GM23338 (cell line): ENCODE results near the gene MAP1B. TPM values are rescaled to one million over a fixed set of nuclear protein-coding genes. Genes with fewer than 3 reads are reported as not detected.

ENCODE experiments used
- ATAC-seq: fragments of 200-7000 bp; cut with Tn5 transposase; 3 replicates; pipeline ENCODE4 v1.9.1; 2020
- DNase-seq: peaks from one replicate; pipeline ENCODE4 v3.0.0-alpha.2; 2015; ENCODE audit warnings: low spot score
- H2AFZ ChIP-seq: fragments of 200-600 bp; sonication (generic); 2 replicates; pipeline ENCODE4 v1.8.0; 2016; ENCODE audit warnings: antibody characterized with exemption, mild to moderate bottlenecking, moderate library complexity
- H3F3A ChIP-seq: fragments of 200-600 bp; sonication (generic); replicated peaks from 2 replicates; pipeline ENCODE4 v1.8.0; 2017; ENCODE audit warnings: antibody characterized with exemption, mixed run types, low read depth
- H3K27ac ChIP-seq: fragments of 200-600 bp; sonication (generic); 2 replicates; pipeline ENCODE4 v1.6.1; 2016; ENCODE audit warnings: low read depth
- H3K27me3 ChIP-seq: fragments of 200-600 bp; sonication (generic); 2 replicates; pipeline ENCODE4 v1.8.0; 2016; ENCODE audit warnings: mild to moderate bottlenecking, mixed run types, moderate library complexity; ENCODE audit not compliant: insufficient read depth
- H3K36me3 ChIP-seq: fragments of 200-600 bp; sonication (generic); 2 replicates; pipeline ENCODE4 v1.8.0; 2016; ENCODE audit warnings: mild to moderate bottlenecking; ENCODE audit not compliant: insufficient read depth
- H3K4me1 ChIP-seq: fragments of 200-600 bp; sonication (generic); 2 replicates; pipeline ENCODE4 v1.8.0; 2016; ENCODE audit warnings: mild to moderate bottlenecking, moderate library complexity; ENCODE audit not compliant: insufficient read depth
- H3K4me2 ChIP-seq: fragments of 200-600 bp; sonication (generic); 2 replicates; pipeline ENCODE4 v1.7.1; 2017; ENCODE audit warnings: mixed run types
- H3K4me3 ChIP-seq: fragments of 200-600 bp; sonication (generic); 2 replicates; pipeline ENCODE4 v1.6.1; 2016; ENCODE audit warnings: mixed run types
- H3K79me2 ChIP-seq: fragments of 200-600 bp; sonication (generic); replicated peaks from 2 replicates; pipeline ENCODE4 v1.8.0; 2017; ENCODE audit warnings: mild to moderate bottlenecking; ENCODE audit not compliant: insufficient read depth
- H3K9me2 ChIP-seq: fragments of 200-600 bp; sonication (generic); 2 replicates; pipeline ENCODE4 v1.8.0; 2017; ENCODE audit not compliant: insufficient read depth
- H4K20me1 ChIP-seq: fragments of 200-600 bp; sonication (generic); replicated peaks from 2 replicates; pipeline ENCODE4 v1.8.0; 2017; ENCODE audit warnings: mild to moderate bottlenecking; ENCODE audit not compliant: insufficient read depth
- H3K27ac Mint-ChIP-seq: 2 replicates; pipeline ENCODE4 v1.8.0; 2020; ENCODE audit warnings: inconsistent platforms, mild to moderate bottlenecking, moderate library complexity, mixed read lengths
- H3K27me3 Mint-ChIP-seq: 3 replicates; pipeline ENCODE4 v1.8.0; 2022; ENCODE audit warnings: low read depth, mild to moderate bottlenecking, moderate library complexity, mixed read lengths, inconsistent platforms; ENCODE audit not compliant: insufficient read depth, poor library complexity
- H3K36me3 Mint-ChIP-seq: 3 replicates; pipeline ENCODE4 v1.8.0; 2021; ENCODE audit warnings: low read depth, mild to moderate bottlenecking, inconsistent platforms, moderate library complexity, mixed read lengths
- H3K4me1 Mint-ChIP-seq: 3 replicates; pipeline ENCODE4 v1.8.0; 2020; ENCODE audit warnings: mild to moderate bottlenecking, inconsistent platforms, mixed read lengths
- H3K4me3 Mint-ChIP-seq: 3 replicates; pipeline ENCODE4 v1.8.0; 2021; ENCODE audit warnings: moderate library complexity, mild to moderate bottlenecking, inconsistent platforms, mixed read lengths
- H3K9me3 Mint-ChIP-seq: 3 replicates; pipeline ENCODE4 v1.8.0; 2020; ENCODE audit warnings: moderate library complexity, mild to moderate bottlenecking, inconsistent platforms, mixed read lengths
- CREB1 ChIP-seq: fragments of 250-450 bp; sonication (Bioruptor Pico); IDR thresholded peaks from 2 replicates; pipeline ENCODE4 v1.5.0; 2020; ENCODE audit warnings: low read depth, mild to moderate bottlenecking, moderate library complexity
- EZH2 ChIP-seq: fragments of 200-600 bp; sonication (generic); IDR thresholded peaks from one replicate; pipeline ENCODE4 v1.8.0; 2017; ENCODE audit warnings: antibody characterized with exemption, mild to moderate bottlenecking, low read depth; ENCODE audit not compliant: unreplicated experiment
- EZH2phosphoT487 ChIP-seq: fragments of 200-600 bp; sonication (generic); IDR thresholded peaks from one replicate; pipeline ENCODE4 v1.8.1; 2018; ENCODE audit warnings: antibody characterized with exemption; ENCODE audit not compliant: unreplicated experiment
- NANOG ChIP-seq: IDR thresholded peaks from 2 replicates; pipeline ENCODE4 v1.6.1; 2016; ENCODE audit warnings: antibody characterized with exemption, borderline replicate concordance
- POLR2AphosphoS5 ChIP-seq: IDR thresholded peaks from 2 replicates; pipeline ENCODE4 v1.6.1; 2016; ENCODE audit warnings: antibody characterized with exemption, low read depth
- ZNF114 ChIP-seq: fragments of 250-450 bp; sonication (Bioruptor Pico); IDR thresholded peaks from 2 replicates; pipeline ENCODE4 v1.5.0; 2020; ENCODE audit warnings: mild to moderate bottlenecking, moderate library complexity
- ZNF331 ChIP-seq: fragments of 250-450 bp; sonication (Bioruptor Pico); IDR thresholded peaks from 2 replicates; pipeline ENCODE4 v1.5.0; 2020; ENCODE audit warnings: low read depth, mild to moderate bottlenecking, moderate library complexity
- polyA plus RNA-seq: library from polyadenylated mRNA; unstranded; fragments of >200 nt; fragmentation: Nextera tagmentation; extraction: Ambion mirVana; gene quantifications from 2 replicates; pipeline ENCODE4 v1.2.1, GENCODE V29; 2016
- total RNA-seq: library from RNA; depleted of rRNA; stranded (reverse); fragments of >200 nt; shearing (Covaris generic); gene quantifications from 2 replicates; pipeline ENCODE4 v1.2.3, GENCODE V29; 2014
- TF ChIP-seq, protein P1 (sequence below): fragments of 250-450 bp; sonication (Bioruptor Pico); IDR thresholded peaks from 2 replicates; pipeline ENCODE4 v1.5.0; 2020; ENCODE audit warnings: mild to moderate bottlenecking, moderate library complexity
- TF ChIP-seq, protein P2 (sequence below): IDR thresholded peaks from 2 replicates; pipeline ENCODE4 v1.6.1; 2016; ENCODE audit warnings: antibody characterized with exemption
- TF ChIP-seq, protein P3 (sequence below), 2 experiments: fragments of 200-600 bp in 1 of 2; sonication (generic) in 1 of 2; conservative IDR thresholded peaks; 2 replicates each; pipeline versions ENCODE4 v1.5.1 to v1.6.1; 2016 to 2017; ENCODE audit warnings: antibody characterized with exemption in 2 of 2, low read depth in 2 of 2, mild to moderate bottlenecking in 2 of 2, moderate library complexity in 1 of 2

MAP1B gene
- total and polyA plus RNA-seq, 2 experiments from 2014 or later = 148 to 263 TPM

DNA sequence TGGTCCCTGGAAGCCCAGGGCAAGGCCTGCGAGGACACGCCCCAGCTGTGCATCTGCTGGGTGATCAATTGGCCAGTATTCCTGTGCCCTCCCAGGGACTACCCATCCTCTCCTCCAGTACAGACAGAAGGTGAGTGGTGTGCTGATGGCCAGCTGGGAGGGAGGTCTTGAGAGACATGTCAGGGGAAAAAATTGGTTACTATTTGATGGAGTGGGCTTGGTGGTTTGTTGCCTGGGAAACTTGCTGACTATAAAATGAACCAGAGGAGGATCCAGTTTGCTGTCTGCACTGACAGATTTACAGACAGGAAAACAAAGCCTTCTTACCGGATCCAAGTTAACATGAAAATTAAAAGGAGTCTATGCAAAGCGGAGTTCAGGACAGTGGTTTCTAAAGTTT is 40.3 kb downstream of the MAP1B start (continued):
- TF ChIP-seq, protein P1, sequence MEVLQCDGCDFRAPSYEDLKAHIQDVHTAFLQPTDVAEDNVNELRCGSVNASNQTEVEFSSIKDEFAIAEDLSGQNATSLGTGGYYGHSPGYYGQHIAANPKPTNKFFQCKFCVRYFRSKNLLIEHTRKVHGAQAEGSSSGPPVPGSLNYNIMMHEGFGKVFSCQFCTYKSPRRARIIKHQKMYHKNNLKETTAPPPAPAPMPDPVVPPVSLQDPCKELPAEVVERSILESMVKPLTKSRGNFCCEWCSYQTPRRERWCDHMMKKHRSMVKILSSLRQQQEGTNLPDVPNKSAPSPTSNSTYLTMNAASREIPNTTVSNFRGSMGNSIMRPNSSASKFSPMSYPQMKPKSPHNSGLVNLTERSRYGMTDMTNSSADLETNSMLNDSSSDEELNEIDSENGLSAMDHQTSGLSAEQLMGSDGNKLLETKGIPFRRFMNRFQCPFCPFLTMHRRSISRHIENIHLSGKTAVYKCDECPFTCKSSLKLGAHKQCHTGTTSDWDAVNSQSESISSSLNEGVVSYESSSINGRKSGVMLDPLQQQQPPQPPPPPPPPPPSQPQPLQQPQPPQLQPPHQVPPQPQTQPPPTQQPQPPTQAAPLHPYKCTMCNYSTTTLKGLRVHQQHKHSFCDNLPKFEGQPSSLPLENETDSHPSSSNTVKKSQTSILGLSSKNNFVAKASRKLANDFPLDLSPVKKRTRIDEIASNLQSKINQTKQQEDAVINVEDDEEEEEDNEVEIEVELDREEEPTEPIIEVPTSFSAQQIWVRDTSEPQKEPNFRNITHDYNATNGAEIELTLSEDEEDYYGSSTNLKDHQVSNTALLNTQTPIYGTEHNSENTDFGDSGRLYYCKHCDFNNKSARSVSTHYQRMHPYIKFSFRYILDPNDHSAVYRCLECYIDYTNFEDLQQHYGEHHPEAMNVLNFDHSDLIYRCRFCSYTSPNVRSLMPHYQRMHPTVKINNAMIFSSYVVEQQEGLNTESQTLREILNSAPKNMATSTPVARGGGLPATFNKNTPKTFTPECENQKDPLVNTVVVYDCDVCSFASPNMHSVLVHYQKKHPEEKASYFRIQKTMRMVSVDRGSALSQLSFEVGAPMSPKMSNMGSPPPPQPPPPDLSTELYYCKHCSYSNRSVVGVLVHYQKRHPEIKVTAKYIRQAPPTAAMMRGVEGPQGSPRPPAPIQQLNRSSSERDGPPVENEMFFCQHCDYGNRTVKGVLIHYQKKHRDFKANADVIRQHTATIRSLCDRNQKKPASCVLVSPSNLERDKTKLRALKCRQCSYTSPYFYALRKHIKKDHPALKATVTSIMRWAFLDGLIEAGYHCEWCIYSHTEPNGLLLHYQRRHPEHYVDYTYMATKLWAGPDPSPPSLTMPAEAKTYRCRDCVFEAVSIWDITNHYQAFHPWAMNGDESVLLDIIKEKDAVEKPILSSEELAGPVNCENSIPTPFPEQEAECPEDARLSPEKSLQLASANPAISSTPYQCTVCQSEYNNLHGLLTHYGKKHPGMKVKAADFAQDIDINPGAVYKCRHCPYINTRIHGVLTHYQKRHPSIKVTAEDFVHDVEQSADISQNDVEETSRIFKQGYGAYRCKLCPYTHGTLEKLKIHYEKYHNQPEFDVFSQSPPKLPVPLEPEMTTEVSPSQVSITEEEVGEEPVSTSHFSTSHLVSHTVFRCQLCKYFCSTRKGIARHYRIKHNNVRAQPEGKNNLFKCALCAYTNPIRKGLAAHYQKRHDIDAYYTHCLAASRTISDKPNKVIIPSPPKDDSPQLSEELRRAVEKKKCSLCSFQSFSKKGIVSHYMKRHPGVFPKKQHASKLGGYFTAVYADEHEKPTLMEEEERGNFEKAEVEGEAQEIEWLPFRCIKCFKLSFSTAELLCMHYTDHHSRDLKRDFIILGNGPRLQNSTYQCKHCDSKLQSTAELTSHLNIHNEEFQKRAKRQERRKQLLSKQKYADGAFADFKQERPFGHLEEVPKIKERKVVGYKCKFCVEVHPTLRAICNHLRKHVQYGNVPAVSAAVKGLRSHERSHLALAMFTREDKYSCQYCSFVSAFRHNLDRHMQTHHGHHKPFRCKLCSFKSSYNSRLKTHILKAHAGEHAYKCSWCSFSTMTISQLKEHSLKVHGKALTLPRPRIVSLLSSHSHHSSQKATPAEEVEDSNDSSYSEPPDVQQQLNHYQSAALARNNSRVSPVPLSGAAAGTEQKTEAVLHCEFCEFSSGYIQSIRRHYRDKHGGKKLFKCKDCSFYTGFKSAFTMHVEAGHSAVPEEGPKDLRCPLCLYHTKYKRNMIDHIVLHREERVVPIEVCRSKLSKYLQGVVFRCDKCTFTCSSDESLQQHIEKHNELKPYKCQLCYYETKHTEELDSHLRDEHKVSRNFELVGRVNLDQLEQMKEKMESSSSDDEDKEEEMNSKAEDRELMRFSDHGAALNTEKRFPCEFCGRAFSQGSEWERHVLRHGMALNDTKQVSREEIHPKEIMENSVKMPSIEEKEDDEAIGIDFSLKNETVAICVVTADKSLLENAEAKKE (CRISPR knock-in tag) = no peak
- TF ChIP-seq EZH2 (no peak), EZH2phosphoT487 (no peak), ZNF114 (CRISPR knock-in tag) (no peak), POLR2AphosphoS5 (no peak), NANOG (no peak)
- TF ChIP-seq, protein P2, sequence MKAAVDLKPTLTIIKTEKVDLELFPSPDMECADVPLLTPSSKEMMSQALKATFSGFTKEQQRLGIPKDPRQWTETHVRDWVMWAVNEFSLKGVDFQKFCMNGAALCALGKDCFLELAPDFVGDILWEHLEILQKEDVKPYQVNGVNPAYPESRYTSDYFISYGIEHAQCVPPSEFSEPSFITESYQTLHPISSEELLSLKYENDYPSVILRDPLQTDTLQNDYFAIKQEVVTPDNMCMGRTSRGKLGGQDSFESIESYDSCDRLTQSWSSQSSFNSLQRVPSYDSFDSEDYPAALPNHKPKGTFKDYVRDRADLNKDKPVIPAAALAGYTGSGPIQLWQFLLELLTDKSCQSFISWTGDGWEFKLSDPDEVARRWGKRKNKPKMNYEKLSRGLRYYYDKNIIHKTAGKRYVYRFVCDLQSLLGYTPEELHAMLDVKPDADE = no peak

DNA sequence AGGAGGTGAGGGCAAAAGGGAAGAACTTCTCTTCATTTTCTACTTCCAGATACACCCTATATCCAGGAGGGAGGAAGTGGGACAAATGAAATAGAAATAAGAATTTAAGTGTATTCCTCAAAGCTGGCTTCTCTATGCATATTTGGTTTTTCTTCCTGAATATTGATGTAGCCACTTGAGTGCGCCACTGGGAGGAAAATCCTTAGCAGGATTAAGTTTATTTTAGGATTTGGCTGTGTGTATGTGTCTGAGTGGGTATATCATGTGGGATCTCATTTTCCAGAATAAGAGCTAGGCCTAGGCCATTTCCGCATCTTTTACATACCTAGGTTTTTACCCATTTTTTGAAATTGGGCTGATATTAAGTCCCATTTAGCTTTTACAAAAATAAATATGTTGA is 42.5 kb downstream of the MAP1B start:
- Histone ChIP-seq H3K9me2 (no peaks in the 10 kb centered on the region), H4K20me1 (peaks cover 8% of the 10 kb centered on the region), H3K4me2 (no peak overlapping the region), H3K4me1 (peaks cover 49% of the 10 kb centered on the region), H3K27me3 (no peaks in the 10 kb centered on the region), H3K36me3 (no peaks in the 10 kb centered on the region), H3F3A (no peaks in the 10 kb centered on the region), H2AFZ (no peak overlapping the region), H3K79me2 (peaks cover 63% of the 10 kb centered on the region), H3K27ac (no peak overlapping the region), H3K4me3 (no peak overlapping the region)
- H3K36me3 Mint-ChIP-seq = peaks cover 13% of the 10 kb centered on the region; the same call in 2 of the 3 replicates
- peaks cover 2% of the 10 kb centered on the region for H3K27me3 Mint-ChIP-seq
- no peak overlapping the region for H3K27ac Mint-ChIP-seq
- ATAC-seq (no peak), DNase-seq (no peak)
- peaks cover 60% of the 10 kb centered on the region for H3K4me1 Mint-ChIP-seq
- H3K9me3 Mint-ChIP-seq = no peaks in the 10 kb centered on the region
- H3K4me3 Mint-ChIP-seq = no peak overlapping the region
- TF ChIP-seq ZNF331 = no peak
- TF ChIP-seq CREB1 = no peak
- TF ChIP-seq, protein P3, sequence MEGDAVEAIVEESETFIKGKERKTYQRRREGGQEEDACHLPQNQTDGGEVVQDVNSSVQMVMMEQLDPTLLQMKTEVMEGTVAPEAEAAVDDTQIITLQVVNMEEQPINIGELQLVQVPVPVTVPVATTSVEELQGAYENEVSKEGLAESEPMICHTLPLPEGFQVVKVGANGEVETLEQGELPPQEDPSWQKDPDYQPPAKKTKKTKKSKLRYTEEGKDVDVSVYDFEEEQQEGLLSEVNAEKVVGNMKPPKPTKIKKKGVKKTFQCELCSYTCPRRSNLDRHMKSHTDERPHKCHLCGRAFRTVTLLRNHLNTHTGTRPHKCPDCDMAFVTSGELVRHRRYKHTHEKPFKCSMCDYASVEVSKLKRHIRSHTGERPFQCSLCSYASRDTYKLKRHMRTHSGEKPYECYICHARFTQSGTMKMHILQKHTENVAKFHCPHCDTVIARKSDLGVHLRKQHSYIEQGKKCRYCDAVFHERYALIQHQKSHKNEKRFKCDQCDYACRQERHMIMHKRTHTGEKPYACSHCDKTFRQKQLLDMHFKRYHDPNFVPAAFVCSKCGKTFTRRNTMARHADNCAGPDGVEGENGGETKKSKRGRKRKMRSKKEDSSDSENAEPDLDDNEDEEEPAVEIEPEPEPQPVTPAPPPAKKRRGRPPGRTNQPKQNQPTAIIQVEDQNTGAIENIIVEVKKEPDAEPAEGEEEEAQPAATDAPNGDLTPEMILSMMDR (conservative IDR thresholded peaks at IDR 0.05; ENCODE audit: low read depth in 2 of 2) = no peak
- TF ChIP-seq EZH2phosphoT487 = no peak
